ENCODE data around the gene BICC1.

The BICC1 gene

DNA sequence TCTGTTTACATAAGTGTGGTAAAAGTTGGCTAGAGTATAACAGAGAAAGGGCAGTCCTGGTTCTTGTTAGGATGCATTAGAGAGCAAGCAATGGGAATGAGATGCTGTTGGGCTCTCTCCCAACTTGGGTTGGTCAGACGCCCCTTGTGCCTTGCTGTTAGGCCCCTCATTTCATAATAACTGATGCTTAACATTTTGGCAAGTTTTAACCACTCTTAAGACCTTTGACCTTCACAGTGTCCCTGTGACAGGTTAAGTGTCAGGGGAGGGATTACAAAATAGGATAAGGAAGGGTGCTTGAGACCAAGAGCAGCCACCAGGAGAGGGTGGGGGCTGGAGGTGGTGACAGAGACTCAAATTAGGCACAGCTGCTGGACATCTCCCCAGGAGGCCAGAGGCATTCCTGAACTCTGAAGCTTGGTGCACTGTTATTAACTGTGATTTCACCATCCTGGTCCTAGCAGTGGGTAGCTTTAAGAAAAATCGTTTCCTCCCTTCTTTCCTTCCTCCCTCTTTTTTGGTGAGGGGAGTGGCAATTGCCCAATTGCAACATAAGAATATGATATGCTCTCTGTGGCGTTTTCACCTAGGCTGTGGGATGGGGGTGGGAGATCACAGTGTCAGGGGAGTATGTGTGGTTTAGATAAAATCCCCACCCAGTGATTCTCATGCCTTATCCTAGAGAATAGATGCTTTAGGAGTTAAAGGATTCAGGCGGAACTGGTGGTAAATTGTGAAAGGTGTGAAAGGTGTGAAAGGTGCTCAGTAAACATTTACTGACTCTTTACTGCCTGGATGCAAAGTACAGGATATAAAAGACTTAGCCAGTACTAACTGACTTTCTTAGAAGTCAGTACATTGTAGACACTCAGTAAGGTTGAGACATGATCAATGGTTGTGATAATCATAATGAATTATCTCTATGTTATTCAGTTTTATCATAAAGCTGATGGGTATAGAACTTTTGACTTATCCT lies 270.5 kb downstream of the BICC1 start:
- H3K9me3 ChIP-seq: no peaks in the 10 kb centered on the region
- H3K27me3 ChIP-seq: no peaks in the 10 kb centered on the region
- DNase-seq: no peak
- TF ChIP-seq, protein P1, sequence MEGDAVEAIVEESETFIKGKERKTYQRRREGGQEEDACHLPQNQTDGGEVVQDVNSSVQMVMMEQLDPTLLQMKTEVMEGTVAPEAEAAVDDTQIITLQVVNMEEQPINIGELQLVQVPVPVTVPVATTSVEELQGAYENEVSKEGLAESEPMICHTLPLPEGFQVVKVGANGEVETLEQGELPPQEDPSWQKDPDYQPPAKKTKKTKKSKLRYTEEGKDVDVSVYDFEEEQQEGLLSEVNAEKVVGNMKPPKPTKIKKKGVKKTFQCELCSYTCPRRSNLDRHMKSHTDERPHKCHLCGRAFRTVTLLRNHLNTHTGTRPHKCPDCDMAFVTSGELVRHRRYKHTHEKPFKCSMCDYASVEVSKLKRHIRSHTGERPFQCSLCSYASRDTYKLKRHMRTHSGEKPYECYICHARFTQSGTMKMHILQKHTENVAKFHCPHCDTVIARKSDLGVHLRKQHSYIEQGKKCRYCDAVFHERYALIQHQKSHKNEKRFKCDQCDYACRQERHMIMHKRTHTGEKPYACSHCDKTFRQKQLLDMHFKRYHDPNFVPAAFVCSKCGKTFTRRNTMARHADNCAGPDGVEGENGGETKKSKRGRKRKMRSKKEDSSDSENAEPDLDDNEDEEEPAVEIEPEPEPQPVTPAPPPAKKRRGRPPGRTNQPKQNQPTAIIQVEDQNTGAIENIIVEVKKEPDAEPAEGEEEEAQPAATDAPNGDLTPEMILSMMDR (IDR thresholded peaks at IDR 0.05; ENCODE audit: low read depth, low read length): no peak
- H3K4me1 ChIP-seq: peaks cover 8% of the 10 kb centered on the region
- no peaks in the 10 kb centered on the region for H3K36me3 ChIP-seq
- H3K4me3 ChIP-seq (ENCODE audit: low read depth, low read length): no peak overlapping the region

DNA sequence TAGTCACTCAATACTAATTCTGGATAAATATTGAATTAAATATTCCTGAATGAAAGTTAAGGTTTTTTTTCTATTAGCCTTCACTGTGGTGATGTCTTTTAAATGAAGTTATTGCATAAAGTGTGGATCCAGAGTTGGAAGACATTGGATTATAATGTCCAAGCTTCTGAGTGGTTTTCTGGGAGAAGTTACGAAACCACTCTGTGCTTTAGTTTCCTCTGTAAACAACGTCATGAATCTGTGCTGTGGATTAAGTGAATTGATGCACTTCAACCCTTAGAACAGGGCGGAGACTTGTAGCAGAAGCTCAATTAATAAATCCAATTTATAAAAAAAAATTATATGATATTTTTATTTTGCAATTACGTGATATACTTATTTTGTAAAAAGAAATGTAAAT lies 271.7 kb downstream of the BICC1 start:
- Histone ChIP-seq H3K9me3 (no peaks in the 10 kb centered on the region), H3K4me3 (ENCODE audit: low read depth, low read length) (no peak overlapping the region), H3K36me3 (no peaks in the 10 kb centered on the region), H3K4me1 (peaks cover 8% of the 10 kb centered on the region), H3K27me3 (no peaks in the 10 kb centered on the region)
- TF ChIP-seq, protein P1 (IDR thresholded peaks at IDR 0.05; ENCODE audit: low read depth, low read length): no peak
- DNase-seq: no peak

DNA sequence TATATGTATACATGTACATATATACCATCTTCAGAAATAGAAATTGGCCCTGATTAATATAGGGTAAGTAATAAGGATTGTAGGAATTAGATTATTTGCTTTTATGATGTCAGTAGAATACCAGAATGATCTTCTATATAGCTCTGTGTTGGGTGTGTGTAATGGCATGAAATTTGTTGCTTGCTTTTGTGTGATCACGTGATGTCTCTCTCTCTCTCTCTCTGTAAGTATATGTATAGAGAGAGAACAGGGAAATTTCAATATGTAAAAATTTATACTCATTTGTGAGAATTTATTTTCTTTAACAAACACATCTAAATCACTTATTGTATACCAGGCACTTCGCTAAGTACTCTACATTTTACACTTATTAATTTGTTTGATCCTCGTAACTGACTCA lies 272.7 kb downstream of the BICC1 start:
- Histone ChIP-seq H3K9me3 (no peaks in the 10 kb centered on the region), H3K36me3 (no peaks in the 10 kb centered on the region), H3K27me3 (no peaks in the 10 kb centered on the region), H3K4me3 (ENCODE audit: low read depth, low read length) (no peak overlapping the region), H3K4me1 (peaks cover 4% of the 10 kb centered on the region)
- DNase-seq: no peak
- TF ChIP-seq, protein P1 (IDR thresholded peaks at IDR 0.05; ENCODE audit: low read depth, low read length): no peak

DNA sequence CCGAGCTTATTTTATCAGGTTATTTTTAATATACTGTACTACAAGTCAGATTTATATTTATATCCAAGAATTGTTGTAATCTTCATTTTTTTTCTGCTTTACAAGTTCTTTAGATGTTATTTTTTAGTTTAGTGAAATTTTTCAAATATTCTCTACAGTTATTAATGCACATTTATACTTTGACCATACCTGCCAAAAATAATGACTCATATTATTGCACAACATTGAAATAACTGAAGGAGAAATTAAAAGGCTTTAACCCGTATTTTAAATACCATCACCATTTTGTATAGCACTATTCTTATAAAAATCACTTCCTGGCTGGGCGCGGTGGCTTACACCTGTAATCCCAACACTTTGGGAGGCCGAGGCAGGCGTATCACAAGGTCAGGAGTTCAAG lies 278.5 kb downstream of the BICC1 start:
- Histone ChIP-seq H3K27me3 (no peaks in the 10 kb centered on the region), H3K4me1 (peaks cover 10% of the 10 kb centered on the region), H3K36me3 (no peaks in the 10 kb centered on the region), H3K4me3 (ENCODE audit: low read depth, low read length) (no peak overlapping the region), H3K9me3 (no peaks in the 10 kb centered on the region)
- TF ChIP-seq, protein P1 (IDR thresholded peaks at IDR 0.05; ENCODE audit: low read depth, low read length): no peak
- DNase-seq: no peak

DNA sequence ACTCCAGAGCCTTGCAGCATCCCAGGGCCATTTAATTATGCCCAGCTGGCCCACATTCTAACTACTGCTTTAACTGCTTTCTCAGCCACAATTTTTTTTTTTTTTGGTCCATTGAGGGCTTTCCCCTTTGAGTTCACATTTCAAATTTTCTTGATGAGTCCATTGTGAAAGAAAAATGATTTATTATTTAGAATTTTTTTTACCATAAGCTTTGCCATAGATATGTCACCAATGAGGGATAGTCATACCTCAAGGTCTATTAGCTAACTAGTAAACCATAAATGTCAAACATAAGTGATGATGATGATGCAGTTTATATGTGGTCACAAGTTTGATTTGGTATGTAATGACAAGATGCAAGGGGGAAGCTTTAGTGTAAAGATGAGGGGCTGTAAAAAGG lies 282.9 kb downstream of the BICC1 start:
- H3K9me3 ChIP-seq: no peaks in the 10 kb centered on the region
- no peaks in the 10 kb centered on the region for H3K36me3 ChIP-seq
- no peaks in the 10 kb centered on the region for H3K27me3 ChIP-seq
- DNase-seq: no peak
- H3K4me1 ChIP-seq: peaks cover 12% of the 10 kb centered on the region
- TF ChIP-seq, protein P1 (IDR thresholded peaks at IDR 0.05; ENCODE audit: low read depth, low read length): no peak
- H3K4me3 ChIP-seq (ENCODE audit: low read depth, low read length): no peak overlapping the region

DNA sequence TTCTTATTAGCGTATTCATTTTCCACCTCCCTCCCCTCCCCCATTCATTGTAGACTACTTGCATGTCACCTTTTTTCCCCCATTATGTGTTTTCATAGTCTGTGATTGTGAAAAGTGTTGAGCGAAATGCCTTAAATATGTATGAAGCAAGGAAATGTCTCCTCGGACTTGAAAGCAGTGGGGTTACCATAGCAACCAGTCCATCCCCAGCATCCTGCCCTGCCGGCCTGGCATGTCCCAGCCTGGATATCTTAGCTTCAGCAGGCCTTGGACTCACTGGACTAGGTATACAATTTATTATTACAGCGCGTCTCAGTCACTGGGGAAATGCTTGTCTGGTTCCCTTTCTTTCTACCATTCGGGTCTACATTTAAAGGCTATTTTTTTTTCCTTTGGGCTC lies 283.6 kb downstream of the BICC1 start:
- Histone ChIP-seq H3K9me3 (no peaks in the 10 kb centered on the region), H3K27me3 (no peaks in the 10 kb centered on the region), H3K4me1 (peaks cover 12% of the 10 kb centered on the region), H3K36me3 (no peaks in the 10 kb centered on the region), H3K4me3 (ENCODE audit: low read depth, low read length) (no peak overlapping the region)
- TF ChIP-seq, protein P1 (IDR thresholded peaks at IDR 0.05; ENCODE audit: low read depth, low read length): no peak
- DNase-seq: peak; percentile 29
